ENCODE results near the gene TRIM43.
"Not testable (repeated sequence)": the region's sequence is repeated elsewhere in the genome, so short reads cannot be mapped to it uniquely, and the experiment has no call there.

DNA sequence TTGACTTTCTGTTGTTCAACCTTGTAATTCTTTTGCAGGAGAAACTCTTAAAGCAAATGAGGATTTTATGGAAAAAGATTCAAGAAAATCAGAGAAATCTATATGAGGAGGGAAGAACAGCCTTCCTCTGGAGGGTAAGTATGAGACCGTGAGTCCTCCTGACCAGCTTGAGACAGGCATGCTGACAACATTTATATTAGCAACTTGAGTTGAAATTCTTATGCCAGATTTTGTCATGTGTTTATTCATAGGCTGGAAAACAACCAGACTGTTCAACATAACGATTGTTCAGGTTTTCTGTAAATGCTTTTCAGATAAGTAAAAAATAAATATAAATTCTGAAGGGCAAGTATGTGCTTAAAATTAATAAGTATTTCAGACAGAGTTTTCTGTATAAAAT, 3.2 kb downstream of the TRIM43 start:
- TF ChIP-seq, protein P1, sequence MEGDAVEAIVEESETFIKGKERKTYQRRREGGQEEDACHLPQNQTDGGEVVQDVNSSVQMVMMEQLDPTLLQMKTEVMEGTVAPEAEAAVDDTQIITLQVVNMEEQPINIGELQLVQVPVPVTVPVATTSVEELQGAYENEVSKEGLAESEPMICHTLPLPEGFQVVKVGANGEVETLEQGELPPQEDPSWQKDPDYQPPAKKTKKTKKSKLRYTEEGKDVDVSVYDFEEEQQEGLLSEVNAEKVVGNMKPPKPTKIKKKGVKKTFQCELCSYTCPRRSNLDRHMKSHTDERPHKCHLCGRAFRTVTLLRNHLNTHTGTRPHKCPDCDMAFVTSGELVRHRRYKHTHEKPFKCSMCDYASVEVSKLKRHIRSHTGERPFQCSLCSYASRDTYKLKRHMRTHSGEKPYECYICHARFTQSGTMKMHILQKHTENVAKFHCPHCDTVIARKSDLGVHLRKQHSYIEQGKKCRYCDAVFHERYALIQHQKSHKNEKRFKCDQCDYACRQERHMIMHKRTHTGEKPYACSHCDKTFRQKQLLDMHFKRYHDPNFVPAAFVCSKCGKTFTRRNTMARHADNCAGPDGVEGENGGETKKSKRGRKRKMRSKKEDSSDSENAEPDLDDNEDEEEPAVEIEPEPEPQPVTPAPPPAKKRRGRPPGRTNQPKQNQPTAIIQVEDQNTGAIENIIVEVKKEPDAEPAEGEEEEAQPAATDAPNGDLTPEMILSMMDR (IDR thresholded peaks at IDR 0.05), result not testable (repeated sequence)
- not testable (repeated sequence) for TF ChIP-seq POLR2A (IDR thresholded peaks at IDR 0.05)
